GM03348 (cell line): ENCODE results near the gene DCDC2.
"Not testable (repeated sequence)": the region's sequence is repeated elsewhere in the genome, so short reads cannot be mapped to it uniquely, and the experiment has no call there.

Experiments used
- DNase-seq: peaks from one replicate; pipeline ENCODE4 v3.0.0; 2012; ENCODE audit warnings: low spot score

Gene DCDC2

DNA sequence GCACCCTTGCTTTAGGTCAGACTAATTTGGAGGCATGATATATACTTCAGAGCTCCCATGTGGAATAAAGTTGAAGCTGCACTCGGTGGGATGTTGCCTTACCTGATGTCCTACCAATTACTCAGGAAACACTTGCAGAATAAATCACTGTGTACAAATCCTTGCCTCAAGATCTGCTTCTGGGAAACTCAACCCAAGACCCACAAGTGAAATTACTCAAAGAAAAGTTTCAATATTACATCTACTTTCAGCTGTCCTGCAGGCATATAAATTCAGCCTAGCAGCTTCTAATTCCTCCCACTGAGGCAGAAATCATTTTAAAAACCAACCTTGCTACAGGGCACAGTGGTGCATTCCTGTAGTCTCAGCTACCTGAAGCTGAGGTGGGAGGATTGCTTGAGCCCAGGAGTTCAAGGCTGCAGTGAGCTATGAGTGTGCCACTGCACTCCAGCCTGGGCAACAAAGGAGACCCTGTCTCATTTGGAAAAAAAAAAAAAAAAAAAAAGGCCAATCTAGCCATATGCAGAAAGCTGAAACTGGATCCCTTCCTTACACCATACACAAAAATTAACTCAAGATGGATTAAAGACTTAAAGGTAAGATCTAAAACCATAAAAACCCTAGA lies 20.7 kb upstream of the DCDC2 start:
- no peak for DNase-seq

DNA sequence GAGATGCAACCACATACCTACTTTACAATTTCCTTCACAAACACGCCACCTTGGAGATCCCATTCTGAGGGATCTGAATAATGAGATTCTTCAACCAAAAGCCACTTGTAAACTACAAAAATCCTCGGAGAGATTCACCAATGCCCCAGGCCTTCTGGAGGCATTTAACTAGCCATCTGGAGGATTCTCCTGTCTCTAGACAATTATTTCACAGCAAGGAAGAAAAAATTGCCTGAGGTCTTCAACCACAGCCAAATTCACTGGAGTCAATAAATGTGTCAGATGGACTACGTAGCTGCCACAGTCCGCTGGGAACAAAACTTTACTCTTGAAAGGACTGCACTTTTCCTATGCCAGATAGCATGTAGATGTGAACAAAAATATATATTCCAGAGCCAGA lies 19.0 kb upstream of the DCDC2 start:
- DNase-seq: no peak

- no peak for DNase-seq
Measured at GRCh38 chr6:24374612-24375011, 16.8 kb upstream of the DCDC2 start.

- not testable (repeated sequence) for DNase-seq
Measured at GRCh38 chr6:24365103-24365633, 7.3 kb upstream of the DCDC2 start.

- DNase-seq: not testable (repeated sequence)
Measured at GRCh38 chr6:24362363-24362762, 4.5 kb upstream of the DCDC2 start.

DNA sequence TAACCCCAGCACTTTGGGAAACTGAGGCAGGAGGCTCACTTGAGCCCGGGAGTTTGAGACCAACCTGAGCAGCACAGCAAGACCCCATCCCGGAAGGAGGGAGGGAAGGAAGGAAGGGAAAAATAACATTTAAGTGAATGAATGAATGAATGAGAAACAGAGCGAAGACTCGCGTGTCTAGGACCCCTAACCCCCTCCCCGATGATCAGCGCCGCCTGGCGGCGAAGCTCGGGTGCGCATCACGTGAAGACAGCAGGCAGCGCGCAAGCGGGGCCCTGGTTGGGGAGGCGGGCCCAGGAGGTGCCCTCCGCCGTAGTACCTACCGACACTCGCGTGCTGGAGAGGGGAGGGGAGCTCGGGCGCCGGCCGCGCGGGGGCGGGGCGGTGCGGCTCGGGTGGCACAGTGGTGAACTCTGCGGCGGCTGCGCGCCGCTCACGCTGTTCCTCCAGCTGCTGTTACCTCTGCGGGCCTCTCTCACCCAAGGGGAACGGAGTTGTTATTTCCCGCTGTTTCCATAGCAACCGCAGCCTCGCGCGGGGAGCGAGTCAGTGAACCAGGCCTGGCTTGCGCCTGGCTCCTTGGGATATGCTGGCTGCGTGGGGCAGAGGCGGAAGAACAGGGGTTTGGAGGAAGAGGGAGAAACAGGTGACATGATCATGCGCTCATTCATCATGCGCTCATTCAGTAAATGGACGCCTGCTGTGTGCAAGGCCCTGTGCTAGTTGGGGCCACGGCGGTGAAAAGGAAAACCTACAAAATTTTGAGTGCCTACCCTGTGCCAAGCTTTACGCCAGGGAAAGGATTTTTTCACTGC lies 2.0 kb upstream of the DCDC2 start:
- peak; percentile 24 for DNase-seq

DNA sequence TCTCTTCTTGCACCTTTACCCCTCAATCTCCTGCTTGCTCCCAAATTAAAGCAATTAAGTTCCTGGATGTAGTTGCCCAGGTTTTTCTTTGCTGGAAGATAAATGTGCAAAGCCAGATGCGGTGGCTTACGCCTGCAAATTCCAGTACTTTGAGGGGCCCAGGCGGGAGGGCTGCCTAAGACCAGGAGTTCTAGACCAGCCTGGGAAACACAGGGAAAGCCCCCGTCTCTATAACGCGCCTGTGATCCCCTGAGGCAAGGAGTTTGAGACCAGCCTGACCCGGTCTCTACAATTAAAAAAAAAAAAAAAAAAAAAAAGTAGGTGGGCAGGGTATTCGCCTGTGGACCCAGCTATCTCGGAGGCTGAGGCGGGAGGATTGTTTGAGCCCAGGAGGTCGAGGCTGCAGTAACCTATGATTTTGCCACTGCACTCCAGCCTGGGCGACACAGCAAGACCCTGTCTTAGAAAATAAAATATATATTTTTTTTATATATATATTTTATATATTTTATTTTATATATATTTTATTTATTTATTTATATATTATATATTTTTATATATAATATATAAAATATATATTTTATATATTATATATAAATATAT lies 461 bp upstream of the DCDC2 start:
- DNase-seq: no peak

GRCh38 chr6:24356310-24356973 lies 1.4 kb downstream of the DCDC2 start:
- no peak for DNase-seq

- no peak for DNase-seq
Measured at GRCh38 chr6:24355393-24355792, 2.5 kb downstream of the DCDC2 start.

DNA sequence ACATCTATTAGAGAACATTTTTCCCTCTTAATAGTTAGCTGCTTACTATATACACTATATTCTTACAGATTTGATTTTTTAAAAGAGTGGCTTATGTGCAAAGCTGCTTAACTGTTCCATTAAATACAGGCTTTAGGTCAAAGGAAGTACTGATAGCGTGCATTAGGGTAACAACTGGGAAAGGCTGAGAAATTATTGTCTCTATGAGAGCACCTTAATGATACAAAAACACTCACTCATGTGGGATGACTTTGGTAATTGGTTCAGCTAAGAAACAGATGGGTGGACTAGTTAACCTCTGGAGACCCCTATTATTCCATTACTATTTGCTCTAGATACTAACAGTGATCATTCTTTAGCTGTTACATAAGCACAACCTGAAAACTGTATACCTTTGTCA lies 4.0 kb downstream of the DCDC2 start:
- no peak for DNase-seq

DNA sequence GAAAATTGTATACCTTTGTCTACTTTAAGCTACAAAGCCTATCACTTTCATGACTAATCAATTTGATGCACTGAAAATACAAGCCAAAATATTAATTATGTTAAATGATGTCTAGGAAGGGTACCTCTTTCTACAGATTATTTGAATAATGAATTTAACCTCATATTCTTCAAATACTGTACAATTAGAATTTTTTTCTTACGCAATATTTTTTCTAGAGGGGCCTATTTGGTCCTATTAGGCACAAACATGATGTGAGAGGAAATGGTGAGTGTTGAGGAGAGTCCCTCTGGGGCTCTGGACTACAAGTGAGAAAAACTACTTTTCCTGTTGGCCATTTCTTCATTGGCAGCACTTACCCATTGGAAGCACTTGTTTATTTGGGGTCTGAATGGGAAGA lies 5.4 kb downstream of the DCDC2 start:
- no peak for DNase-seq

DNA sequence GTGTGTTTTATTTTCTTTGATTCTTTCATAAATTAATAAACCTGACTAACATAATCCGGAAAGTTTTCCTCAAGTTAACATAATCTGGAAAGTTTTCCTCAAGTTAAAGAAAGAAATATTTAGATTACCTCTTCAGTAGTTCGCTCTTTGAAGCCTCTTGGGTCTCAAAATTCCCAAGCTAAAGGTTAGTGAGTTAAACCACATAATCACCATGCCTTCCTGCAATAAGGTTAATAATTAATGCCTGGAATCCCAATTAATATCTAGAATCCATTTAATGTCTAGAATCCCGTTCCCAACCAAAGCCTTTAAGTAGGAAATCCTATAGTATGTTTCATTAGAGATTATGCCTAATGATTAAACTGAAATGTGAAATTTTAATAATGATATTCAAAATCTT lies 12.9 kb downstream of the DCDC2 start:
- DNase-seq: no peak

DNA sequence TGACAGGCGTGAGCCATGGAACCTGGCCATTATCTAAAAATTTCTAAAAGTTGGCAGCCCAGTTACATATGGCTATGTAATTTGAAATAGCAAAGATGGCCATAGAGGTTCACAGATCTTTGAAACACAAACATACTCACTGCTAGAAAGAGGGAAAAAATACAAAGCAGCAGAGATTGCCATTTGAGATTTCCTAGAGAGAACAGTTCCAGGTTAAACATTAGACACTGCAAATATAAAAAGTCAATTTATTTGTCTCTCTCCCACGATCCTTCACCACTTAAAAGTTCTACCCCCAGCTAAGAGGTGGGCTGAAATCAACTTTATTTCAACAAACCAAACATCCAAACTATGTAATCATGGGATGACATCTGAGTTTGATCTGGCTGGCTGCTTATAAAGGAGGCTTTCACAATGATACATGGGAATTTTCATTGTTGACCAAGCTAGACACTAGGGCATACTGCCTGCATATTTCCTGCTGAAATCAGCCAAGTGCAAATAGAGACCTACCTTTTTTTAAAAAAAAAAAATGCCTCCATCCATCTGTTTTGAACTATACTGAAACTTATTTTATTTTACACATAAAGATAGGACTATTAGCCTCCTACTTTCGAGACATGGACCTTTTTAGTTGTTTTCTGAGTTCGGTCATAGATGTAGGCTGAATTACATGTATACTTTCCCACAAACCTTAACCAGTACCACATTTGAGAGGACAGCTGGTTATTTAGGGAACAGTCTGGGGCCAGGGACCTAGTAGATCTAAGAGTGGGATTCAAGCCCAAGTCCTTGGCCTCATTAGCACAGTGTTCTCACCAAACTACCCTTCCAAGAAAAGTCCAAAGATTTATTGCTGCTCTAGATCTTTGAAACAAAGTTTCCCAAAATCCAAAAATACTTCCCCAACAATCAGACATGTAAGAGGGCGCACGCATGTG lies 16.6 kb downstream of the DCDC2 start:
- no peak for DNase-seq

- DNase-seq: no peak
Measured at GRCh38 chr6:24339932-24340331, 17.9 kb downstream of the DCDC2 start.

- DNase-seq: no peak
Measured at GRCh38 chr6:24334285-24334684, 23.6 kb downstream of the DCDC2 start.

DNA sequence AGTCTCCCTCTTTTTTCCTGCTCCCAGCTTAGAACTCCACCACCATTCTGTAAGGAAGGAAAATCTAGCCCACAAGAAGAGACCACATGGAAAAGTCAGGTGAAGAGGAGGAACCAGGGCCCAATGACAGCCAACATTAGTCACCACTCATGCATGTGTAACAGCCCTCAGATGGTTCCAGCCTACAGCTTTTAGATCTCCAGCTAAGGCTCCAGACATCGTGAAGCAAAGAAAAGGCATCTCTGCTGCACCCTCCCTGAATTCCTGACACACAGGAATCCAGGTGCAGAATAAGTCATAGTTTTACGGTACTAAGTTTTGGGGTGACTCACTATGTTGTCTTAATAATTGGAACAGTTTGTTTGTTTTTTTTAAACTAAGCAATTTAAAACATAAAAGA lies 25.5 kb downstream of the DCDC2 start:
- no peak for DNase-seq

- no peak for DNase-seq
Measured at GRCh38 chr6:24330137-24330732, 27.6 kb downstream of the DCDC2 start.

GRCh38 chr6:24329451-24329850 lies 28.4 kb downstream of the DCDC2 start:
- no peak for DNase-seq

GRCh38 chr6:24329022-24329421 lies 28.8 kb downstream of the DCDC2 start:
- DNase-seq: no peak

GRCh38 chr6:24327756-24328155 lies 30.1 kb downstream of the DCDC2 start:
- DNase-seq: no peak

GRCh38 chr6:24325978-24326377 lies 31.9 kb downstream of the DCDC2 start:
- no peak for DNase-seq
